GM19395 (cell line): ENCODE measurements around the gene MBP.
A peak's percentile ranks its signal among the peaks of the same experiment; 100 is the strongest.

Experiments
- ATAC-seq: cut with Tn5 transposase; IDR thresholded peaks from one replicate; pipeline ENCODE4 v1.9.1; 2021; ENCODE audit warnings: mild to moderate bottlenecking, moderate library complexity; ENCODE audit not compliant: unreplicated experiment

MBP gene

GRCh38 chr18:77054606-77055428 lies 77.8 kb downstream of the MBP start:
- peak; percentile 79 for ATAC-seq

DNA sequence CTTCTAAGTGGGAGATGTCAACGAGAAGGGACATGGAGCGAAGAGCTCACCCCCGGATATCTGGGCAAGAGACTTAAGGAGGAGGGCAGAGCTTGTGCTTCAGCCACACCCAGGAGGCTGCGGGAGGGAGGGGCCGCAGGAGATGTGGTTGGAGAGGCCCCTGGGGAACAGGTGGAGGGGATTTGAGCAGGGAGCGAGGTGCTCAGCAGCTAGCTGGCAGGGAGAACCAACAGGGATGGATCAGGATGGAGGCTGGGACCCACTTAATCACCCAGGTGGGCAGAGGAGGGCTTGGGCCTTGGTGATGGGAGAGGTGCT lies 78.3 kb downstream of the MBP start:
- ATAC-seq: peak; percentile 14

- ATAC-seq: no peak
Observed at GRCh38 chr18:77053616-77054287, 78.8 kb downstream of the MBP start.

DNA sequence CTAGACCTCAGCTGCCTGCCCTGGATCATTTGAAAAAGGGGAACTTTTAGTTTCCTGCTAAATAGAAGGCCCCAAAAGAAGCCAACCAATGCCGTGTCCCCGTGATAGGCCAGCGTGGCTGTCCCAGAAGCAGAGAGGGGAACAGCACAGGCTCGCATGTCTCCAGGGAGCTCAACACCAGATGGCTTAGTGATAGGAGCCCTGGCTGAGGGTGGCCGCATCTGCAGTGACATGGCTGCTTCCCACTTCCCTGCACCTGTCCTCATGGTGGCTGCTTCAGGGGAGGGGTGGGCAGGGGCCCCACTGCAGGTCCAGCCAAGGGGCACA lies 79.6 kb downstream of the MBP start:
- ATAC-seq: no peak

DNA sequence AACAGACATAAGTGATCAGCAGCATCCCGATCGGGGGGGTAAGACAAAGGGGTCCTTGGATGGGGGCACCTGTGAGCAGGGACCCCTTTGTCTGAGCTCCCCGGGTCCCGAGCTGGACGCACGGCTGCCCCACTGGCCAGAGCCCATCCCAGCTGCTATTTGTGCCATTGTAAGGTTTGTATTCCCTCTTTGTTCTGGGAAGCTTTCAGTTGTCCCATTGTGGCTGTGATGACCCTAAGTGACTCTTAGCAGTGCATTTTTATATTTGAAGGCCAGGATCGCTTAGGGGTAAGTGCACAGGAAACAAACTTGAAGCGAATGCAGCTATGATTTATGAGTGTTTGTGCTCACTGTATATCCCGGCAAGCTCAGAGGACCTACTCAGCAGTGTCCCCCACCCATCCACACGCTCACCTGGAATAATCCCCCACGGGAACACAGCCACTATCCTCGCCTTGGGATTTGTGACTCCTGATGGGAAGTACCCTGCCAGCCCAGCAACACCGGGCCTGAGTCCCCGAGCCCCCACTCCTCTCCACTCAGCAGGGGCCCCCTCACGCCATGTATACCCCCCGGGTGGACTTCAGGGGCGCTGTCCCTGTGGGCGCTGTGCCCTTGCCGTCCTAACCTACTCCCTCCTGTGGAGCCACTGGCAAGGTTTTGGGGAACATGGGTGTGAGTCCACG lies 80.1 kb downstream of the MBP start:
- ATAC-seq: no peak

GRCh38 chr18:77051581-77052296 lies 80.8 kb downstream of the MBP start:
- no peak for ATAC-seq

DNA sequence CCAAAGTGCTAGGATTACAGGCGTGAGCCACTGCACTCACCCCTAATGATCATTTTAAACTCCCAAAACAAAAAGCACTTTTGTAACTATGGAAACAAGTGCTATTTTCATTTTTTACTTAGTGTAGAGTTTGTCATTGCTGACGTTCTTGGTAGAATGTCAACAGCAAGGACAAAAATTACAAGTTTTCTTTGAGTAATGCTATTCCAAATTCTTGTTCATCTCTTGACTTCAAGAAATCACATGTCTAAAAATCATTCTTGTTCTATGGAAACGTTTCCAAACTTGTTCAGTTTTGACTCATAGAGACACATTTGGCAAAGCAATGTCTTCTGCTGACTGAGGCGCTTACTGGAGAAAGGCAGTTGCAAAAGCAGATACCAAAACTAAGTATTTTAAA lies 82.6 kb downstream of the MBP start:
- ATAC-seq: no peak

- no peak for ATAC-seq
Observed at GRCh38 chr18:77047803-77048419, 84.7 kb downstream of the MBP start.

DNA sequence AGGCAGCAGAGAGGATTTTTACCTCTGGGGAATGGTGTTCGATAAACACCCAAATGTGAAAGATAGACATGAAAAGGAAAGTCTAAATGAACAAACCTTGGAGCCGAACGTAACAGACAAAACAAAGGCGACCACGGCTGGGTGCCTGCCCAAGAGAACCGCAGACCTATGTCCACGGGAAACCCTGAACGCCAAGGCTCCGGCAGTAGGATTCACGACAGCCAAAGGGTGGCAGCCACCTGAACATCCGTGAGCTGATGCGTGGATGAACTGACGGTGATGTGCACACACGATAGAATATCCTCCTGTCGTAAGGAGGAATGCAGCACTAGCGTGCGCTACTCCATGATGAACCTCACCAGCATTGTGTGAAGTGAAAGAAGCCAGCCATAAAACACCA lies 85.6 kb downstream of the MBP start:
- ATAC-seq: no peak

GRCh38 chr18:77046409-77046808 lies 86.2 kb downstream of the MBP start:
- no peak for ATAC-seq

- no peak for ATAC-seq
Observed at GRCh38 chr18:77045677-77046076, 86.9 kb downstream of the MBP start.

GRCh38 chr18:77044866-77045664 lies 87.5 kb downstream of the MBP start:
- ATAC-seq: no peak

DNA sequence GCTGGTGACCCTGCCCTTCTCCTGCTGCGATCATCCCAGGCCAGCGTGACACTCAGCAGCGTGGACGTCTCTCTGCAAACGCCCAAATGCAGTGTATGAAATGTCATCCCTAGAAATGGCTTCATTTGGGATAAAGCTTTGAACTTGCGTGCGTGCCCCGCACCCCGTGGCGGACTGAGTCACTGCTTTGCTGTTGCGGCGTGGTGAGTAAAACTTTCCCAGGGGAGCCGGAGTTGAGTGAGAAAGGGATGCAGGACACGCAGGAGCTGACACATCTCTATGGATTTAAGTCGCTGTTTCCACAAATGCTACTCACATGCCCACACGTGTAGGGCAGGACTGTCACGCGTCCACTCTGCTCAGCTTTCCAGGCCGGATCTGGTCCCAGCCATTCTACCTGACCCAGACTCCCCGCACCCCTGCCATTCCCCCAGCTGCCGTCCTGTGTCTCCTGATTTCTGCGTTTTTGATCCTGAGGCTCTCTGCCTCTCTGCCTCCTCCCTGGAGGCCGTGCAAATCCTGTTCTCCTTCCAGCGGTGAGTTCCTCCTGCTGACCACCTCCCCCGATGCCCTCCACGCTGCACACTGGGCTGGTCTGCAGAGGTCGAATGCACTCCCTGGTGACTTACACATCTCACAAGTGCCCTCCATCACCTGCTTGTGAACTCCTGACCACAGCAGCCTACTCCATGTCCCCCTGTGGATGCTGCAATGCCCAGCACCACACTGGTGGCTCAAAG lies 88.9 kb downstream of the MBP start:
- no peak for ATAC-seq

- no peak for ATAC-seq
Observed at GRCh38 chr18:77042583-77042982, 90.0 kb downstream of the MBP start.

- ATAC-seq: no peak
Observed at GRCh38 chr18:77039196-77040130, 93.1 kb downstream of the MBP start.

GRCh38 chr18:77038182-77038858 lies 94.3 kb downstream of the MBP start:
- ATAC-seq: no peak

- no peak for ATAC-seq
Observed at GRCh38 chr18:77037567-77037966, 95.0 kb downstream of the MBP start.
